NB4 (cell line): Measurements from ENCODE around the gene CDH22.
A peak's percentile ranks its signal among the peaks of the same experiment; 100 is the strongest.

Source experiments
- DNase-seq: peaks from one replicate; pipeline ENCODE4 v3.0.0; 2010; ENCODE audit warnings: low read depth
- H3K4me3 ChIP-seq: one replicate; pipeline ENCODE4 v1.5.1; 2011; ENCODE audit warnings: mild to moderate bottlenecking, low read depth, low read length, moderate library complexity
- CTCF ChIP-seq: IDR thresholded peaks from one replicate; pipeline ENCODE4 v1.5.1; 2012; ENCODE audit warnings: low read depth, low read length
- MAX ChIP-seq: IDR thresholded peaks from 2 replicates; pipeline ENCODE4 v1.6.1; 2011; ENCODE audit warnings: low read depth, low read length
- MYC ChIP-seq: IDR thresholded peaks from 2 replicates; pipeline ENCODE4 v1.6.1; 2011; ENCODE audit warnings: low read depth, low read length
- POLR2A ChIP-seq: IDR thresholded peaks from 2 replicates; pipeline ENCODE4 v1.6.1; 2011; ENCODE audit warnings: mild to moderate bottlenecking; ENCODE audit not compliant: insufficient read length; ENCODE audit errors: extremely low read depth

Gene CDH22

GRCh38 chr20:46257887-46258286 is 50.4 kb downstream of the CDH22 start:
- TF ChIP-seq MYC (no peak), MAX (no peak), POLR2A (no peak), CTCF (no peak)
- DNase-seq = no peak
- H3K4me3 ChIP-seq = no peak overlapping the region

- no peak overlapping the region for H3K4me3 ChIP-seq
- no peak for TF ChIP-seq MAX
- TF ChIP-seq CTCF = no peak
- no peak for TF ChIP-seq MYC
- TF ChIP-seq POLR2A = no peak
Measured at GRCh38 chr20:46256293-46256692, 52.0 kb downstream of the CDH22 start.

GRCh38 chr20:46255440-46256104 is 52.7 kb downstream of the CDH22 start:
- no peak for DNase-seq
- TF ChIP-seq CTCF = no peak
- H3K4me3 ChIP-seq = no peak overlapping the region

More at GRCh38 chr20:46256293-46256692, 52.0 kb downstream of the CDH22 start:
- DNase-seq = no peak

GRCh38 chr20:46253391-46253790 is 54.9 kb downstream of the CDH22 start:
- peak; percentile 34 for DNase-seq
- H3K4me3 ChIP-seq = no peak overlapping the region
- TF ChIP-seq CTCF (peak; percentile 26), MYC (no peak)

- DNase-seq = no peak
- H3K4me3 ChIP-seq = no peak overlapping the region
- TF ChIP-seq CTCF (no peak), MAX (no peak), MYC (no peak), POLR2A (no peak)
Measured at GRCh38 chr20:46252352-46253091, 55.8 kb downstream of the CDH22 start.

GRCh38 chr20:46251211-46251673 is 57.1 kb downstream of the CDH22 start:
- no peak for DNase-seq
- TF ChIP-seq MYC (no peak), MAX (no peak), POLR2A (no peak)
- no peak overlapping the region for H3K4me3 ChIP-seq
